GM12864 (cell line): ENCODE results near the gene METTL8.

ENCODE experiments used
- DNase-seq: peaks from one replicate; pipeline ENCODE4 v3.0.0-alpha.2; 2011; ENCODE audit warnings: low read depth
- H3K4me3 ChIP-seq: 2 replicates; pipeline ENCODE4 v1.5.1; 2011; ENCODE audit warnings: mild to moderate bottlenecking, low read depth, low read length, control low read depth
- CTCF ChIP-seq: IDR thresholded peaks from 2 replicates; pipeline ENCODE4 v1.5.1; 2011; ENCODE audit warnings: low read depth, mild to moderate bottlenecking, moderate library complexity, low read length, control low read depth, inconsistent platforms; ENCODE audit errors: missing control alignments

Gene METTL8

GRCh38 chr2:171401947-171402346, 31.8 kb downstream of the METTL8 start:
- H3K4me3 ChIP-seq, result no peak overlapping the region
- DNase-seq, result no peak
- TF ChIP-seq CTCF, result no peak

GRCh38 chr2:171400395-171400794, 33.4 kb downstream of the METTL8 start:
- H3K4me3 ChIP-seq, result no peak overlapping the region
- DNase-seq, result no peak
- no peak for TF ChIP-seq CTCF

GRCh38 chr2:171399292-171399691, 34.5 kb downstream of the METTL8 start:
- TF ChIP-seq CTCF, result no peak
- no peak overlapping the region for H3K4me3 ChIP-seq
- no peak for DNase-seq

GRCh38 chr2:171394164-171394740, 39.5 kb downstream of the METTL8 start:
- DNase-seq, result no peak
- no peak for TF ChIP-seq CTCF
- no peak overlapping the region for H3K4me3 ChIP-seq

GRCh38 chr2:171393487-171393886, 40.3 kb downstream of the METTL8 start:
- H3K4me3 ChIP-seq, result no peak overlapping the region
- no peak for TF ChIP-seq CTCF
- DNase-seq, result no peak

GRCh38 chr2:171391532-171391931, 42.3 kb downstream of the METTL8 start:
- DNase-seq, result no peak
- no peak for TF ChIP-seq CTCF

GRCh38 chr2:171390941-171391516, 42.8 kb downstream of the METTL8 start:
- no peak for DNase-seq
- no peak for TF ChIP-seq CTCF
- H3K4me3 ChIP-seq, result no peak overlapping the region

More at GRCh38 chr2:171391532-171391931, 42.3 kb downstream of the METTL8 start:
- no peak overlapping the region for H3K4me3 ChIP-seq
